ENCODE data around the gene KRTAP12-3. TPM values are rescaled to one million over a fixed set of nuclear protein-coding genes. Genes with fewer than 3 reads are reported as not detected.
"Not testable (repeated sequence)": the region's sequence is repeated elsewhere in the genome, so short reads cannot be mapped to it uniquely, and the experiment has no call there.

KRTAP12-3 gene
- total RNA-seq, 2 experiments from 2014 or later: not detected

DNA sequence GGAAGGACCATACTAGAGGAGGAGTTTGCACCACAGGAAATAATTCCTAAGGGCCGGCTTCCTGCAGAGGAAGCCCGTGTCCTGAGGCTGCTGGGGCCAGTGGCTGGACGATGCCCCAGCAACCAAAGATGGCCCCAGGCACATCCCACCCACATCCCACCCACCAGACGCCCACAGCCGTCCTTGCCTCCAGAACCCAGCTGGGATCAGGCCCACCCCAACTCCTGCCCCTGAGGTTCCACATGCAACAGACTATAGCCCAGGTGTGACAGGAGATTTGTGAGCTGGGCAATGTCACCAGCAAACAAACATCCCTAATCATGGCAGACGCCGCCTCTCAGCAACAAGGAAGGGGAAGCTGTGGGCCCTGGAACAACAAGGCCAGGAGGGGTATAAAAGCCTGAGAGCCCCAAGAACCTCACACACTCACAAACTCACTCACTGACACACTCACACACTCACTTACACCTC, 31.0 kb upstream of the KRTAP12-3 start, which contains the start of gene KRTAP10-9:
Gene KRTAP10-9 (plus strand): TSS at position 421 of the 471 bp plus-strand sequence. CDS start 79 bp downstream, outside the sequence.
- CTCF ChIA-PET: no interaction called here
- POLR2A ChIA-PET: no interaction called here

GRCh38 chr21:44627181-44627822, 30.4 kb upstream of the KRTAP12-3 start:
- CTCF ChIA-PET, POLR2A ChIA-PET: not testable (repeated sequence)

DNA sequence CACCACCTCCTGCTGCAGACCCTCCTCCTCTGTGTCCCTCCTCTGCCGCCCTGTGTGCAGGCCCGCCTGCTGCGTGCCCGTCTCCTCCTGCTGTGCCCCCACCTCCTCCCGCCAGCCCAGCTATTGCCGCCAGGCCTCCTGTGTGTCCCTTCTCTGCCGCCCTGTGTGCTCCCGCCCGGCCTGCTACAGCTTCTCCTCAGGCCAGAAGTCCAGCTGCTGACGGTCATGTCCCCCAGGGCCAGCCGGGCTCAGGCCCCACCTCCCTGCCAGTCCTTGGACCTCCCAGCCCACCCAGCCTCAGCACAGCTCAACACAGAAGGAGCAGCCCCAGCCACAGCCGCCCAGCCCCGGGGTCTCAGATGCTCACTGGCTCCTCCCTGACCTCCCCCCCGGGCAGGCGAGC, 29.9 kb upstream of the KRTAP12-3 start:
- POLR2A ChIA-PET, CTCF ChIA-PET: not testable (repeated sequence)

DNA sequence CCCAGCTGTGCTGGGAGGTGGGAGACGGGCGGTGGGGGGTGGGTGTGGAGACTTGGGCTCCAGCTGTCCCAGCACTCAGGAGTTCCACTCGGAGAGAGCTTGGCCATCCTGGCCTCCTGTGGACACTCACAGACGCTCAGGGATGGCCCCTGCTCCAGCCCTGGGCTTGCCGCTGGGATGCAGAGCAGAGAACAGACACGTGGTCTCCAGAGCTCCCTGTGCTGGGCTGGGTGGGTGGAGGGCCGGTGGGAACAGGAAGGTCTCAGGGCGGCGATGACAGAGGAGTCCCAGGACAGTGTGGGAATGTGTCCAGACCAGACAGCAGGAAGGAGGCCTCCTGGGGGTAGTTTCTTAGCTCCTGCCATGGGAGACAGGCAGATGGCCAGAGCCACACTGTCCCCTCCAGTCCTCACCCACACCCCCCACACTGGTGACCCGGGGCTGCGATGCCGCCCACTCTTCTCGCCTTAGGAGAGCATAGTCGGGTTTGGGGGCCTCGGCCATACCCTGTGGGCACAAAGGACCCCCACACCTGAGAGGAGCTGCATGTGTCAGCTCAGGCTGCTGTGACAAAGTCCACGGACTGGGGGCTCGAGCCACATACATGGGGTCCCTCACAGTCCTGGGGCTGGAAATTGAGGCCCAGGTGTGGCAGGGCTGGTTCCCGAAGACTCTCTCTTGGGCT, 28.9 kb upstream of the KRTAP12-3 start:
- ChIA-PET CTCF (no interaction called here), POLR2A (no interaction called here)

GRCh38 chr21:44630440-44630839, 27.3 kb upstream of the KRTAP12-3 start:
- ChIA-PET POLR2A (no interaction called here), CTCF (no interaction called here)

DNA sequence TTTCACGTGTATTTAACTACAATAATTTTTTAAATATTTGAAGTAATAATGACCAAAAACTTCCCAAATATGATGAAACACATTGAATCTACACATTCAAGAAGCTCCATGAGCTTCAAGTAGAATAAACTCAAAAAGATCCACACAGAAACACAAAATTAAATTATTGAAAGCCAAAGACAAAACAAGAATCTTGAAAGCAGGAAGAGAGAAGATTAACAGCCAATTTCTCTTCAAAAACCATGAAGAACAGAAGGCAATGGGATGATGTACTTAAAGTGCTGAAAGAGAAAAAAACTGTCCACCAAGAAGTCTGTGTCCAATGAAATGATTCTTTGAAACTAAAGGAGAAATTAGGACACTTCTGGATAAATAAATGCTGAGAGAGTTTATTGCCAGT, 25.7 kb upstream of the KRTAP12-3 start:
- CTCF ChIA-PET: no interaction called here
- POLR2A ChIA-PET: no interaction called here

DNA sequence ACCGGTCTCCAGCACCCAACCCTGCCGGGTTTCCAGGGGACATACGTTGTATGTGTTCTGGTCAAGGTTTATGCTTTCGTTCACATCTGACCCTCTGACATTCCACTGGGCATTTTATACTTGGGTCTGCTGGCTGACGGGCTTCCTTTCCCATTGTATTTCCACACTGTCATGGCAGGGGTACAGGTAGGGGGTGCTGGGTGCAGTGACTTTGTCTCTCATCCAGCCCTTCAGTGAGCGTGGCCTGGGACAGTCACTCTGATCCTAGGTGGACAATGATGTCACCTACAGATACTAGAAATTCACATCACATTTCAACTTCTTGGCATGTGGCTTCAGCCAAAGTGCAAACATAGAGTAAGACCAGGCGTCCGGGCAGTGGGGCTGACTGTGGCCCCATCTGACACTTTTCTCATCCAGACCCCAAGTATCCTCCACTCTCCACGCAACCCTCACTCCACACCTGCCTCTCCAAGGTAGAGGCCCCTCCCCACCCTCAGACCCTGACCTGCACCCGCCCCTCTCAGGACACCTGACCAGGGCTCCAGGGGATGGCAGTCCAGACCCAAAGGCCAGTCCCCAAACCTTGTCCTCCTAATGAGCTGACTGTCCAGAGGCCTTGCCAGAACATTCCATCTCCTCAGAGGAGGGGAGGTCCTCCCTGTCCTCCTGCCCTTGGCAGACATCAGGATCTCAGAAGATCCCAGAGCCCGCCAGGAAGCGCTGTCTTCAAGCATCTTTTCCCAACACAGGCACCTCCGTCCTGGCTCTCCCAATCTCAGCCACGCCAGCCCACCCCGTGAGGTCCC, 21.3 kb upstream of the KRTAP12-3 start:
- CTCF ChIA-PET: no interaction called here
- POLR2A ChIA-PET: no interaction called here

GRCh38 chr21:44637018-44637850, 20.5 kb upstream of the KRTAP12-3 start, which contains the start of gene KRTAP10-10:
Gene KRTAP10-10, plus strand, starts transcription at chr21:44637356. Its CDS starts 62 bp downstream, at chr21:44637418.
- POLR2A ChIA-PET: no interaction called here

GRCh38 chr21:44637851-44638348, 19.8 kb upstream of the KRTAP12-3 start:
- POLR2A ChIA-PET, CTCF ChIA-PET: not testable (repeated sequence)

More at GRCh38 chr21:44637018-44637850, 20.5 kb upstream of the KRTAP12-3 start, which contains the start of gene KRTAP10-10:
- CTCF ChIA-PET: no interaction called here

DNA sequence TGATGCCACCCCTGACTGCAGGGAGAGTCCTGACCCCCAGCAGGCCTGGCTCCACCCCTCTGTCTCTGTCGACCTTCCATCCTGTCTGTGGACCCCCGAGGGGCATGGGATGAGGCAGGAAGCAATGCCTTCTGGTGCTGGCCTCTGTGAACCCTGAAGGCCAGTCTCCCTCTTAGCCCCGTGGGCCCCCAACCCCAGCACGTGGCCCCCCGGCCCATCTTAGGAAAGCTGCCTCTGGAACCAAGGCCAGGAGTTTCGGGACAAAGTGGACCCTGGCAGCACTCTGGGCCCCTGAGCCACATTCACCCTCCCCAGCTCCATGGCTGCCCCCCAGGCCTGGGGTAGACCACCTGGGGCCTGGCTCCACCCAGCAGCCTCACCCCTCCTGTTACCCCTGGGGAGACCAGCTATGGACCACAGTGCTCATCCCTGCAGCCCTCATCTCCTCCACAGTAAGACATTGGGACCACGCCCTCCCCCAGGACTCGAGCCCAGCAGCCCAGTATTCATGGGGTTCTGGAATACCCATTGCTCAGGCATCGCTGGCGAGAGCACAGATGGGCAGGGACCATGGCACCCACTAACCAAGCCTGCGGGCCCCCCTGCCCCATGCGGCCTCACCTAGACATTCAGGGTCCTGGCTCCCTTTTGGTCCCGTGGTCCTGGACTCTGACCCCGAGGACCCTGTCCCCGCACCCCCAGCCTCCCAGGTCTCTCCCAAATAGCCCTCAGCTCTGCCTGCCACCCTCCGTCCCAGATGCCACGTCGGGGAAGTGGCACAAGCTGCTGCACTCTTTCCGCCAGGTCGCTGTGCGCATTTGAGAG, 19.0 kb upstream of the KRTAP12-3 start:
- POLR2A ChIA-PET, CTCF ChIA-PET: not testable (repeated sequence)

GRCh38 chr21:44639331-44639655, 18.4 kb upstream of the KRTAP12-3 start:
- POLR2A ChIA-PET: no interaction called here

DNA sequence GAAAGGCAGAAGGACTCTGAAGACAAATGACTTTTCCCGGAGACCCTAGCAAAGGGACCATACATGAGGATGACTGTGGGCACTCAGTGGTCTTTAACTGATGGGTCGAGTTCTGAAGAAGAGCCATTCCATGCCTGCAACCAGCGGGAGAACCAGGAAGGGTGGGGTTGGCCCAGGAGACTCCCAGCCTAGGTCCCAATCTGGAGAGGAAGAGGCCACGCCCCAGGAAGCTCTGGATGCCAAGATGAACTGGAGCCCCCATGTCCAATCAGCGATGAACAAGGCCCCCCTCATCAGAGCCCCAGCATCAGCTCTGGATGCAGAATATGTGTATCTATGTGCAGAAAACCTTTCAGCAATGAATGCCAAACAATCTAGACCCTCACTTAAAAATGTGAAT, 17.0 kb upstream of the KRTAP12-3 start:
- ChIA-PET POLR2A (no interaction called here), CTCF (no interaction called here)

More at GRCh38 chr21:44639331-44639655, 18.4 kb upstream of the KRTAP12-3 start:
- CTCF ChIA-PET: no interaction called here

DNA sequence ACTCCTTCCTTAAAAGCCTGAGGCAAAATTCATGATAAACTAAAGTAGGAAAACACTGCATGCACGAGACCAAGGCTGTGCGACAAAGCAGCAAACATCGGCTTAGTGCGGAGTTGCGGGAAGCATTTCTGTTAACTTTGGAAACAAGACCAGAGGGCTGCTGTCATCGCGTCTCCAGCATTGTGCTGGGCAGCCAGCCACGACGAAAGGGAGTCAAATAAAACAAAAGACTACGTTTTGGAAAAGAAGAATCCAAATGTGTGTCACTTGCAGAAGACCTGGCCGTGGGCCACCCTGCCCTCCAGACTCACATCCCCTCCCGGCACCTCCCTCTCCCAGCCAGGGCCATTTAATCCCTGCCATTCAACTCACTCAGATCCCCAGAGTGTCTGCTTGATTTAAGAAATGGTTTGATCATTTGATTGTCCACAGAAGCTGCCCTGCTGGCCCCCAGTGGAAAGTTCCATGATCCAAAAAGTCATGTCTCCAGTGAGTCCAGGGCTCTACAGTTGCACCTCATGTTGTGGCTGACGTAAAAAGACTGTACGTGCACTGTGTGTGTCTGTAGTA, 13.9 kb upstream of the KRTAP12-3 start:
- POLR2A ChIA-PET: no interaction called here
- CTCF ChIA-PET: no interaction called here

DNA sequence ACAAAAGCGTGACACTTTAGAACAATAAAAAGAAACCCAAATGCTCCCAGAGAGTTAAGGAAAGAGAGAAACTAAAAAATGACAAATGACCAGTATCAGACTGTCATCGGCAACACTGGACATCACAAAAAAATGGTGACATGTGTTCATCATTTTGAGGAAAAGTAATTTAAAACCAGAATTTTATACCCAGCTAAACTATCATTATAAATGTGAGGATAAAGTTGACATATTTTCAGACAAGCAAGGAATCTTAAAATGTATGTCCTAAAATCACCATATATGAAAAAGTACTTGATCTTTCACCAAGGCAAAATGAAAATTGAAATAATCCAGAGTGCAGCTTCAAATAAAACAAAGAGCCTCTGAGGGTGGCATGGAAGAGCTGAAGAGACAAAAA, 12.9 kb upstream of the KRTAP12-3 start:
- ChIA-PET CTCF (no interaction called here), POLR2A (no interaction called here)

- CTCF ChIA-PET, POLR2A ChIA-PET: not testable (repeated sequence)
Observed at GRCh38 chr21:44646366-44647221, 11.1 kb upstream of the KRTAP12-3 start, which contains the start of gene KRTAP10-11. Gene KRTAP10-11, plus strand, starts transcription at chr21:44646414. Its CDS starts 45 bp downstream, at chr21:44646459.

GRCh38 chr21:44647222-44647552, 10.5 kb upstream of the KRTAP12-3 start:
- CTCF ChIA-PET: no interaction called here

DNA sequence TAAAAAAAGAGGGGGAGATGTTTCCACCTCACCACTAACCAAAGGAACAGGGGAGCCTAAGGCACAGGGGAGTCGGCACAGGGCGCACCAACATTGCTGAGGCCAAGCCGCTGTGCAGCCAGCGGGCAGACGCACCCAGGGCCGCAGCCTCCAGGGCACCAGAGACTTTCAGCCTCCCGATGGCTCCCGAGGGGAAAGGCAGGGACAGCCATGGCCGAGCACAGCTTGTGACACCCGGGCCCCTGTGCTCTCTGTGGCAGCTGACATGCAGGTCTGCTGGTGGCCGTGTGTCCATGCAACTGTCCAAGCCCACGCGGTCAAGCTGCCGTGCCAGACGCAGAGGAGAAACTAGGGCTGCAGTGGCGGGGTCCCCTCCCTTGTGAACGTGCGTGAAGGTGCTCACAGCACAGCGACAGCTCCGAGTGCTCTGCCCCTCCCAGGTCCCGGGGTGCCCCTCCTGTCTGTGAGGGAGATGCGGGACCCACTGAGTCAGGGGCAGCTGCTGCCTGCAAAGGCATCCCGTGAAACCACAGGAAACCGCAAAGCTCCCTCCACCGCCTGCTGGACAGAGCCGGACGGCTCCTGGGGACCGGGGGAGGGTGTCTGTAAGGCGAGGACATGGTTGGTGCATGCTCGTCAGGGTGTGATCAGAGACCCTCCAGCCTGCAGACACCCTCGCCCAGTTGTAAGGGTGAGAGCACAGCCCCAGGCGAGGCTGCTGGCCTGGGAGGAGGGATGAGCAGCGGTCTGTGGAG, 9.0 kb upstream of the KRTAP12-3 start:
- CTCF ChIA-PET: no interaction called here
- POLR2A ChIA-PET: no interaction called here

More at GRCh38 chr21:44647222-44647552, 10.5 kb upstream of the KRTAP12-3 start:
- POLR2A ChIA-PET: no interaction called here
